DMS153 treated with DMSO at 0.1 percent for 48 hours (cell line): ENCODE results near the gene PEX7.
"Not testable (repeated sequence)": the region's sequence is repeated elsewhere in the genome, so short reads cannot be mapped to it uniquely, and the experiment has no call there.

Source experiments
- DNase-seq: peaks from one replicate; lab custom pipeline; 2025; ENCODE audit not compliant: unreplicated experiment; lab: John Stamatoyannopoulos, UW

The PEX7 gene

GRCh38 chr6:136840276-136841001 is 18.0 kb downstream of the PEX7 start:
- DNase-seq: no peak

GRCh38 chr6:136843210-136843609 is 20.8 kb downstream of the PEX7 start:
- no peak for DNase-seq

GRCh38 chr6:136846046-136846445 is 23.7 kb downstream of the PEX7 start:
- peak; percentile 63 for DNase-seq

GRCh38 chr6:136846477-136846876 is 24.1 kb downstream of the PEX7 start:
- DNase-seq: not testable (repeated sequence)

GRCh38 chr6:136849979-136850563 is 27.7 kb downstream of the PEX7 start:
- DNase-seq: not testable (repeated sequence)

GRCh38 chr6:136859430-136859829 is 37.0 kb downstream of the PEX7 start:
- DNase-seq: no peak

- no peak for DNase-seq
Observed at GRCh38 chr6:136860043-136860442, 37.7 kb downstream of the PEX7 start.

- DNase-seq: no peak
Observed at GRCh38 chr6:136862662-136863061, 40.3 kb downstream of the PEX7 start.

GRCh38 chr6:136863752-136864151 is 41.4 kb downstream of the PEX7 start:
- no peak for DNase-seq

GRCh38 chr6:136864676-136865075 is 42.3 kb downstream of the PEX7 start:
- DNase-seq: no peak

GRCh38 chr6:136866872-136867416 is 44.6 kb downstream of the PEX7 start:
- no peak for DNase-seq

GRCh38 chr6:136869451-136869850 is 47.1 kb downstream of the PEX7 start:
- DNase-seq: no peak

GRCh38 chr6:136873748-136874147 is 51.4 kb downstream of the PEX7 start:
- no peak for DNase-seq

- DNase-seq: not testable (repeated sequence)
Observed at GRCh38 chr6:136876469-136876868, 54.1 kb downstream of the PEX7 start.

GRCh38 chr6:136880748-136881460 is 58.5 kb downstream of the PEX7 start:
- no peak for DNase-seq

- DNase-seq: no peak
Observed at GRCh38 chr6:136886091-136886490, 63.7 kb downstream of the PEX7 start.

- DNase-seq: no peak
Observed at GRCh38 chr6:136887953-136888352, 65.6 kb downstream of the PEX7 start.

GRCh38 chr6:136889271-136890193 is 67.1 kb downstream of the PEX7 start:
- DNase-seq: peak; percentile 12

- DNase-seq: no peak
Observed at GRCh38 chr6:136890194-136890839, 67.9 kb downstream of the PEX7 start.

GRCh38 chr6:136890986-136891385 is 68.6 kb downstream of the PEX7 start:
- DNase-seq: no peak
